ENCODE data around the gene ENDOG.
A peak's percentile ranks its signal among the peaks of the same experiment; 100 is the strongest.
"Not testable (repeated sequence)": the region's sequence is repeated elsewhere in the genome, so short reads cannot be mapped to it uniquely, and the experiment has no call there.

The ENDOG gene

GRCh38 chr9:128788445-128788844, 29.9 kb upstream of the ENDOG start:
- H3K4me3 ChIP-seq: peak overlapping the region; percentile 97
- no peak for DNase-seq (ENCODE audit: low spot score)
- H3K27ac ChIP-seq: no peak overlapping the region
- no peak for TF ChIP-seq CTCF (IDR thresholded peaks at IDR 0.05)

- DNase-seq (ENCODE audit: low spot score): no peak
- no peak overlapping the region for H3K27ac ChIP-seq
- no peak for TF ChIP-seq CTCF (IDR thresholded peaks at IDR 0.05)
- H3K4me3 ChIP-seq: no peak overlapping the region
Observed at GRCh38 chr9:128790536-128790935, 27.8 kb upstream of the ENDOG start.

GRCh38 chr9:128792134-128792533, 26.2 kb upstream of the ENDOG start:
- no peak for TF ChIP-seq CTCF (IDR thresholded peaks at IDR 0.05)
- no peak for DNase-seq (ENCODE audit: low spot score)

DNA sequence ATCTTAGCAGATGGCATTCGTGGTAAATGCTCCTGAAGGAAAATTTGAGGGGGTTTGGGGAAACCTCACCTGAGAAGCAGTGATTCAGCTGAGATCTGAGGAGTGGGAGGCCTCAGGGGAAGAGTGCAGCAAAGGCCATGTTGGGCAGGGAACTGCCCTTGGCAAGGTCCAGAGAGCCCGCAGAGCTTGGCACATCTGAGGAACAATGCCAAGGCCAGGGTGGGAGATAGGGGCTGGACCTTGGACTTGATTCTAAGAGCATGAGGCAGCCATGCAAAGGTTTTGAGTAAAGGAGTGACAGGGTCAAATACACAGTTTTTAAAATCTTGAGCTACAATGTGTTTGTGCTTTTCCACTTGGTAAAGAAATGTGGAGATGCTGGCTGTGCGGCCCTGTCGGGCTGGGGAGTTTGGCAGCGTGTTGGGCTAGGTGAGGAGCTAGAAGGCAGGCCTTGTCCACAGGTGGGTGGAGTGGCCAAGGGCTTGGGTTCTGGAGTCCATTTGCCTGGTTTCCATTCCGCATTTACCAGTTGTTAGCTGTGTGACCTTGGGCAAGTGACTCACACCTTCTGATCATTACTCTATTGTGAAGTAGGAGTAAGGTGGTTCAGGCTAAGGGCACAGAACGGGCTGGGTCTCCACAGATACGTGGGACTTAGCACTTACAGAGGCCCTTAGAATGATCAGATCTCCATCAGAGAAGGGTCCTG, 25.2 kb upstream of the ENDOG start:
- H3K27ac ChIP-seq: no peak overlapping the region
- no peak overlapping the region for H3K4me3 ChIP-seq
- no peak for TF ChIP-seq CTCF (IDR thresholded peaks at IDR 0.05)
- no peak for DNase-seq (ENCODE audit: low spot score)

More at GRCh38 chr9:128792134-128792533, 26.2 kb upstream of the ENDOG start:
- Histone ChIP-seq H3K27ac (no peak overlapping the region), H3K4me3 (no peak overlapping the region)

- not testable (repeated sequence) for H3K4me3 ChIP-seq; DNase-seq (ENCODE audit: low spot score); H3K27ac ChIP-seq
Observed at GRCh38 chr9:128794961-128795360, 23.3 kb upstream of the ENDOG start.

DNA sequence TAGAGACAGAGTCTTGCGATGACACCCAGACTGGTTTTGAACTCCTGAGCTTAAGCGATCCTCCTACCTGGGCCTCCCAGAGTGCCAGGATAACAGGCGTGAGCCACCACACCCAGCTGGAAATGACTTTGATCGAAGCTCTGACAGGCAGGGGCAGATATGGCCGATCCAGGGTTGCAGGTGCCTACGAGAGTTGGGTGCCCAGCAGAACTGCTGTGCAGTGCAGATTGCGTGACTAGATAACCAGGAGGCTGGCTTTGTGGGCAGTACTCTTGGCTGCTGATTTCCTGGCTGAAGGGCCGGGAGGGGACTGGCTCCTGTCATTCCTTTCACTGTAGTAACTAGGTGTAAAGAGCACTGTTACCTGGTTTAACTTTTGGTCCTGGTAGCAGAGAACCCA, 19.4 kb upstream of the ENDOG start:
- no peak overlapping the region for H3K27ac ChIP-seq
- no peak for TF ChIP-seq CTCF (IDR thresholded peaks at IDR 0.05)
- H3K4me3 ChIP-seq: no peak overlapping the region
- no peak for DNase-seq (ENCODE audit: low spot score)

GRCh38 chr9:128800061-128800460, 18.2 kb upstream of the ENDOG start:
- no peak for TF ChIP-seq CTCF (IDR thresholded peaks at IDR 0.05)
- Histone ChIP-seq H3K27ac (no peak overlapping the region), H3K4me3 (no peak overlapping the region)
- no peak for DNase-seq (ENCODE audit: low spot score)
